ENCODE results near the gene STRBP. TPM values are rescaled to one million over a fixed set of nuclear protein-coding genes. Genes with fewer than 3 reads are reported as not detected.

Gene STRBP
- total RNA-seq, 1 experiment from 2014 or later: 18.4 TPM

DNA sequence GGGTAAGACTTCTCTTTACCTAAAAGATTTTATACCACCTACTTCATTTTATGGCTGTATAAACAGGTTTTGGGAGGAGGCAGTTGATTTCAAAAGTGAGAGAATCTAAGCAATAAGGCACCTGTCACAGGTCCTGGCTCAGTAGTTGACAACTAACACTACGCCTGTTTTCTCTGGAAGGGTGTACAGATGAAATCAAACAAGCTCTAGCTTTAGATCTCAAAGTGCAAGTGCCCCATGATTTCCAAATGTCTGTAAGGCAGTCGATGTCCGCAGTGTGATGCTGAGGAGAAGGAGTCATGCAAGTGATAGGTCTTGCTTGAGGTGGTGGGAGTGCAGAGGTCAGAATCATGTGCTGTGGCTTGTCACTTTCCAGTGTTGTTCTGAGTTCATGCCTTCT is 168.8 kb downstream of the STRBP start:
- no peak for DNase-seq (ENCODE audit: low spot score)

DNA sequence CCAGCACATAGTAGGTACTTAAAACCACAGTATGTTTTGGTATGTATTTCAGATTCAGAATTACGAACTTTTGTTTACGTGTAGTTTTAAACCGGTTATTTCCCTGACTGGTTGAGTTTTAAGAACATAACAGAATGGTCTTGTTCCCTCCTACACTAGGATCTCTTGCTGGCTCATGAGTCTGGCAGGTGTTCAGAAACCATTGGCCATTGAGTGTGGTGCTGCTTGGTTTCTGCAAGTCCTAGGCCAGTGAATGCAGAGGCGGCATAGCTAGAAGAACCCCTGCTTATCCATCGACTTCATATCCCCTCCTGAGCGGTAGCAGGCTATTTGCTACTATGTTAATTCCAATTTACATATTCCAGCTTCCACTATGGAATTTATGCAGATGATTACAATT is 169.3 kb downstream of the STRBP start:
- no peak for DNase-seq (ENCODE audit: low spot score)

DNA sequence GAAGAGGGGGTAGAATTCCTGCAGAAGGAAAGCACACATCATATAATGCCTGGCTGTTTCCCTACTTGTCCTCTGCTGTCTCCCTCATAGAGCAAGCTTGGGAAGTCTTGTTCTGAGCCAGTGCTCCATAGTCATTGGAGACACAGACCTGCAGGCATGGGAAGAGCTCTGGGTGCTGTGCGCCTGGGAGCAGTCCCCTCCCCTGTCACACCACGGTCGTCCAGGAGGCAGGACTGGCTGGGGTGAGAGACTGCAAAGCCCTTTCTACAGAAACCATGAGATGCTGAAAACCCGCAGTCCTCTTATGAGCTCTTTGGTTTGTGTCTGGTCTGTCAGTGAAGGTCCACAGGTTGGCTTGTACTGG is 170.3 kb downstream of the STRBP start:
- no peak for DNase-seq (ENCODE audit: low spot score)

DNA sequence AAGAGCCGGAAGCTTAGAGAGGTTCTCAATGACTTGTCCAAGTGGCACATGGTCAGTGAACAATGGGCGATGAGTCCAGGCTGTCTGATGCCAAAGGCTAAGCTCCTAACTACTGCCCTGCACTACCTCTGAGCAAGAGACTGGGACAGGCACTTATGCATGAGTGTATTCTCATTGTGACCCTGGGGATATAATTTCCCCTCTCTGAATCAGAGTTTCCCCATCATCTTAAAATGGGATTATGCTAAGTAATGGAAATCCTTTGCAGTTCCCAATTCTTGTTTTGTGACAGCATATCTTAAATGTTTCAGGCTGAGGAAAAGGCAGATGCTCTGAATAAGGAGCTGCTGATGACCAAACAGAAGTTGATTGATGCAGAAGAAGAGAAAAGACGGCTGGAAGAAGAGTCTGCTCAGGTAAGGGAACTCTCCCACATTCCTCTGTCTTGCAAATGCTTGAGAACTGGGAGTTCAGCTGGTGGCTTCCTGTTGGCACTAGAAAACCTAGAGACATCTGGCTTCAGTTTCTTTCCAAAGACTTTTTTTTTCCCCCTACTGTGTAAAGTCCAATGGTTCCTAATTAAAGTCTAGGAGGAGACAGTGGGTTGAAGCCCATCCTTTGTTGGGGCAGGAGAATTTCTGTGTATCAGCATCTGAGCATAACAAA is 170.8 kb downstream of the STRBP start:
- DNase-seq (ENCODE audit: low spot score): no peak

DNA sequence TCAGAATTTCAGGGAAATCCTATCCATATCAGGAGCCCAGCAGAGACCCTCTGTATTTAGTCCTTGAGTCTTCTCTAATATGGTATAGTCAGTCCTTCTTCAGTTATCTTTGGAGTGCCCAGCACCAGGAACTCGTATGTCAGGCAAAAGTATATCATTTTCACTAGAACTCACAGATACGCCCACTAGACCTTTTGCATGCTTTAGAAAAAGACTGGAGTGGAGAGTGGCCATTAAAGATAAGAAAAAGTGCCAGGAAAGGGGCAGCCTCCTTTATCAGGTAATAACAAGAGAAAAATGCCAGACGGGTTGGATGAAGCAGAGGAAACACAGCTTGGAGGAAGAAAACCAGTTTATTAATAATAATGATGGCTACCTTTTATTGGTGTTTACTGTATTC is 171.4 kb downstream of the STRBP start:
- DNase-seq (ENCODE audit: low spot score): no peak

DNA sequence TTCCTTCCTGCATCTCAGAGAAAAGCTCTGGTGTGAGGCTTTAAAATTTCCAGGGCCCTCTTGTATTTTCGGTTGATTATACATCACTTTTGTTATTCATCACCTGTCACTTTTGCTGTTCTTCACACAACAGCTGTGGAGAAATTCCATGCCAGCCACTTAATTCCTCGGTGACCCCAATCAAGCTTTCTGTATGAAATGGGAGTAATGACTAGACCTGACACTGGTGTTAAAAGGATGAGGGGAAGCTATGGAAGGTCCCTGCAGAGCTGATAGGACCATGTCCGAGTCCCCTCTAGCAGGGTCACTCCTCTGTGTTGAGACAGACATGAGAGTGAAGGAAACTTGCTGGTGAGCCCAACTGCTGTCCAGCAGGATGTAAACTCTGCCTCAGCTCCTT is 175.2 kb downstream of the STRBP start:
- DNase-seq (ENCODE audit: low spot score): no peak

DNA sequence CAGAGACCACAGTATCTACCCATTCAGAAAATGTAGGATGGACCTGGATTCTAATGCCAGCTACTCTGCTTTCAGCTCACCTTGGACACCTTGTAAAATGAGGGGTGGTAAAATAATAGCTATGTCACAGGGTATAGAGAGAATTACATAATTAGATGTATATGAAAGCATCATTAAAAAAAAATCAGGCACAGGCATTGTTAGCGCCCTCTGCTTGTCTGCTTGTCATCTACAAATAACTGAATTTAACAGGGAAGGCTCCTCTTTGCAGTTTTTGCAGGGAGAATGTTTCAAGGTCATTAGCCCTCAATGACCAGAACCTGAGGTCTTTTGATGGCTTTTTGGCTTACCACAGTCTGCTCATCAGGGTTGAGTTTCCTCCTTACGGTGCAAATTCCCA is 176.9 kb downstream of the STRBP start:
- DNase-seq (ENCODE audit: low spot score): no peak

DNA sequence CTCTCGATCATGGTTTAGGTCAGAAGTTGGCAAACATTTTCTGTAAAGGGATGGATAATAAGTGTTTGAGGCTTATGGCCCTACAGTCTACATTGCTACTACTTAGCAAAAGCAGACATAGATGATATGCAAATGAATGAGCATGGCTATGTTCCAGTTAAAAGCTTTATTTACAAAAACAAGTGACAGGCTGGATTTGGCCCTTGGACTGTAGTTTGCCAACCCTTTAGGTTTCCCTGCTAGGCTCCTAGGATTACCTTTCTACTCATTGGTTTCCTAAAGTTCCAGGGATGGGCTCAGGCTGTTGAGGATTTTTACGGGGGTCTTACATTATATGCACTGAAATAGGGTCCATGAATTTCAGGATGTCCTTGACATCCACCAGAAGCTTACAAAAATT is 177.4 kb downstream of the STRBP start:
- DNase-seq (ENCODE audit: low spot score): no peak

DNA sequence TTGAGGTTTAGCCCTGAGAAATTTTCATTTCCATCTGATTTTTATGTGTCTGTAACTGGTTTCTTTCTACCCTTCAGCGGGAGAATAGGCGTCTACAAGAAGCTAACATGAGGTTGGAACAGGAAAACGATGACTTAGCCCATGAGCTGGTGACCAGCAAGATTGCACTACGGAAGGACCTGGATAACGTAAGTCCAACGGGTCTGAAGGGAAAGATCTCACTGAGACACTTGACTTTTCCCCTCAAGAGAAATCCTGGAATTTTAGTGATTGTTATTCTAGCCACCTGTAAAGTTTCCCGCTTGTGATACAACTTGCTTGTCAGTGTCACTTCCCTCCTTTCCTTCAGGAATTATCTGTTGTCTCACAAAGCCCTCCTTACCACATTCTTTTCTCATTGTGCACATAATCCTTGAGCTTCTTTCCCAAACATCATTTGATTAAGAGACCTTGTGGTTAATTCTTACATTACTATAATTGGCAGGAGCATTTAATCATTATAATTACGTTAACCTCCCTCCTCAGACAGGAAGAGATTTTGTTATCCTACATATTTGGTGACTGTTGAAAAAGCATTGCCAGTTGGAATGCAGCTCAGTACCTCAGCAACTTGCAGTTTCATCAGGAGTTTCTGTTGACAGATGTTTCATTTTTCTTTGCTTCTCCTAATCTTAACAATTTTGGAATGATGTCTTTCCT is 178.0 kb downstream of the STRBP start:
- no peak for DNase-seq (ENCODE audit: low spot score)

DNA sequence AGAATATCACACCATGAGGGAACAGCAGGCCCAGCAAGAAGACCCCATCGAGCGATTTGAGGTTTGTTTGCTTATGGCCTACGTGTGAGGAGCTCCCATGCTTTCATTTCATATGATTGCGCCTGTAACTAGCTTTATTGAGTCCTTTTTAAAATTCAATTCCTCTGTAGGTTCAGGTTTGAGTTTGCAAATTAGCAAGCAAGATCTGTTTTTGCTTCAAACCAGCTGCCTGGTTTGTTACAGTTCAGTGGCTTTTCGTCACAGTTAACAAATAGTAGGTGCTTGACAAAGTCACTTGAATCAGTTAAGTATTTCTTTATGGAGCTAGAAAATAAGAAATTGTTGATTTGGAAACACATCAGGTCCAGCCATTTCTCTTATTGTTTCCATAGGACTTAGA is 178.6 kb downstream of the STRBP start:
- DNase-seq (ENCODE audit: low spot score): no peak

DNA sequence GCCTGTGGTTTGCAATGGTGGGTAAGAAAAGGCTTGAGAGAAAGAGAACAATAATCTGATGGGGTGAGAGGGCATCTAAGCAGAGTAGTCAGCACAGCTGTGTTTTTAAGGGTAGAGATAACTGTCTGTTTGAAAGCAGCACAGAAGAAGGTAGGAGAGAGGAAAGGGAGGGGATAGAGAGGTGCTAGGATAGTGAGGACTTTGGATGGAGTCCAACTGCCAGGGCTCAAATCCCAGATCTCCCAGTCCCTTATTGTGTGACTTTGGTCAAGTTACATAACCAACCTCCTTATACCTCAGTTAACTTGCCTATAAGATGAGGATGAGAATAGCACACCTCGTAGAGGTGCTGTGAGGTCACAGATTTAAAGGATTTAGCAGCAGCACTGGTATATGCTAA is 179.3 kb downstream of the STRBP start:
- DNase-seq (ENCODE audit: low spot score): no peak

DNA sequence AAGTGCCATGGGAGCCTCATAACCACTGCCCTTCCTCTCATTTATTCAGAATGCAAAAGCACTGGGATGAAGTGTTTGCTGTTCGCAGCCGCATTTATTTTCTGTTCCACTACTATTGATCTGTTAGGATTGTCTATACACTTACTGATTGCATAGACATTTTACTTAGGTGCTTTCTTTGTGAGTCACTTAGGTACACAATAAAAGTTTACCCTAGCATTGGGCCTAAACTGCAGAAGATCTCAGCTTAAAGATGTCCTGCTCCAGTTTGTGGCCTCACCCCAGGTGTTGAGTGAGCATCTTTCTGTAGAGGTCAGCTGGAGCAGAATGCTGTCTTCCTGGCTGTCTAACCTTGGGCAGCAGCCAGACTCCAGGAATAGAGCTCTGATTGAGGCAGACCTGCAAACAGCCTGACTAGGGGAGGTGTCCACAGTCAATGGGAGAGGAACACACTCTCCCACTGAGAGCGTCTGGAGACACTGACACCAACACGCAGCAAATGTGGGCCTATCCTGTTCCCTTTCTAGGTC is 181.0 kb downstream of the STRBP start:
- no peak for DNase-seq (ENCODE audit: low spot score)

DNA sequence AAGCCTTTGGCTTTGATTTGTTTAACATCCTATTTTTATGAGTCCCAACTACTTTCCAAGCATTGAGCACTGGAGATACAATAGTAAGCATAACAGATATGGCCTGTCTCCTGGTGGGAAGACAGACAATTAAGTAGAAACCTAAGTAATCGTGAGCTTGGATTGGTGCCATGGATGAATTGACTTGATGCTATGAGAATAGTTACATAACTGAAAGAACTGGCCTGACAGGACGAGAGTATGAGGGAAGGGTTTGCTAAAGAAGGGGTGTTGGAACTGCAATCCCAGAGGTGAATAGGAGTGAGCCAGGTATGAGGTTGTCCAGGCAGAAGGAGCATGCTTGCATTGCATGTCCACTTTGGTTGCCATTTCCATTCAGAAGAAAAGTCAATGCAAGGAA is 182.5 kb downstream of the STRBP start:
- DNase-seq (ENCODE audit: low spot score): no peak

DNA sequence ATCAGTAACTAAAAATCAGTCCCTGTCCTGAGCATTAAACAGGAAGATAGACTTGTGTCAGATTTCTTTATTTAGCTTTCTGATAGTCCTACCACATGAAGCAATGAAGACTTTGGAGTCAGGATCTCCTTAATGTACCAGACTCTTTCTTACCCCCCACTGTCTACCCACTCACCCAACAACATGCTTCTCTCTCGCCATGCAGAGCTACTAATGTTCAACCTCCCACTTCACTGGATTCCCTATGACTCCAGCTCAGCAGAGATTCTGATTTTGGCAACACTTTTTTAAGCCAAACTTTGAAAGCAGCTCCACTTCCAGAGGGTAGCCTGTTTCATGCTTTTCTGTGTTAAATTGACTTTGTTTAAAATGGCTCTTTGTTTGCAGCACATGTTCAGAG is 184.1 kb downstream of the STRBP start:
- no peak for DNase-seq (ENCODE audit: low spot score)

DNA sequence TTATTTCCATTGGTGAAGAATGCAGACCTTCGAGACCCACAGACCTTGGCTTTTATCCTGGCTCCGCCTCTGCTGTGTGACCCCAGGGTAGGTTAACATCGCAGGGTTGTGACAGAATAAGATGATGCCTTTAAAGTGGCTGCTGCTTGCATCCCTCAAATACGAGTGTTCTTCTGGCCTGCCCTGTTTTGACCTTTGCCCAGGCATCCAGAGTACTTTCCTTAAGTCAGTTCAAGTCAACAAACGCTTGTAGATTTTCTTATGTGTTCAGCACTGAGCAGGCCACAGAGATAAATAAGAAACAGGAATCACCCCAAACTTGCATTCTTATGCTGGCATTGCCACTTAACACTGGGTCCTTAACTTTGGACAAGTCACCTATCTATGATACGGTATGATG is 184.7 kb downstream of the STRBP start:
- DNase-seq (ENCODE audit: low spot score): no peak

DNA sequence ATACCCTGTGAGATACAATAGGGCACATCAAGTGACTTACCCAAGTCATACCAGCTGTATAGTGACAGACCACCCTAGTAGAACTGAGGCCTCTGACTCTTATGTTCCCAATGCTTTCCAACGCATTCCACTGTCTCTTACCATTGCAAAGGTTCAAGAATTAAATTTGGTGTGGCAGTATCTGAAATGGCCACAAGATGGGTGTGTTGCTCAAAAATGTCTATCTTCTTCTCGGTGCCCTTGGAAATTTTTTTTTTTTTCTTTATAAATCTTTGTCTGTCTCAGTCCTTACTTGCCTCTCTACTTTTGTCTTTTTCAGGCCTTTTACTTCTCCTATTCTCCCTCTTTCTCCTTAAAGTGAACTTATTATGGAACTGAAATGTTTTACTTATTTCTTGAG is 186.6 kb downstream of the STRBP start:
- DNase-seq (ENCODE audit: low spot score): peak; percentile 34

DNA sequence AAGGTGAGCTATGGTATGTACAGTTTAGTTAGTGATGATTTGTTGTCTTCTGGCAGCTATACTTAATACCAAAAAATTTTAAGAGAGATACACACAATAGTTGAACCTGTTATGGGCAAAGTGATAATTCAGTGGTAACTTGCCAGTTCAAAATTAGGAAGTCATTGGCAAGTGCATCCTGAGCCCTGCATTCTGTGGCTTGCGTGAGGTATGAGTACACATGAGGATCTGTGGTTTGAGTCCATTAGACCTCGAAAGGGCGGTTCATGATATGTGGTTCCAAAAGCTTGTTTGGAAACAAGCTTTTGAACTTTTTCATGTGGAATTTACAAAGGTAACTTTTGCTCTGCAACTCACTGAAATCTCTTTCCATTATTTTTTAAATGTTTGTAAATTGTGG is 187.9 kb downstream of the STRBP start:
- no peak for DNase-seq (ENCODE audit: low spot score)

DNA sequence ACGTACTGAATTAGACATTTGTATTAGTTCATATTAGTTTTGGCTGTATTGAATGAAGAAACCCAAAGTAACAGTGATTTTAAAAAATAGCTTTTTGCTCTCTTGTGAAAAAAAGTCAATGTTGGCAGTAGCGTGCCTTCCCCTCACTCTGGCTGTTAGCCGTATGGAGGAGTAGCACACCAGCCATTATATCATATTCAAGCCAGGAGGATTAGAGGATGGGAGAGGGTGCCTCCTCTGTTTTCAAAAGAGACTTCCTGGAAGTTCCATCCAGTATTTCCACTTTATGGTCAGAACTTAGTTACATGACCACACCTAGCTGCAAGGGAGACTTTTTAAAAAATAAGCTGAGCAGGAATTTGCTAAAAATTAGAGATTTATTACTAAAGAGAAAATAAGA is 193.8 kb downstream of the STRBP start:
- no peak for DNase-seq (ENCODE audit: low spot score)

DNA sequence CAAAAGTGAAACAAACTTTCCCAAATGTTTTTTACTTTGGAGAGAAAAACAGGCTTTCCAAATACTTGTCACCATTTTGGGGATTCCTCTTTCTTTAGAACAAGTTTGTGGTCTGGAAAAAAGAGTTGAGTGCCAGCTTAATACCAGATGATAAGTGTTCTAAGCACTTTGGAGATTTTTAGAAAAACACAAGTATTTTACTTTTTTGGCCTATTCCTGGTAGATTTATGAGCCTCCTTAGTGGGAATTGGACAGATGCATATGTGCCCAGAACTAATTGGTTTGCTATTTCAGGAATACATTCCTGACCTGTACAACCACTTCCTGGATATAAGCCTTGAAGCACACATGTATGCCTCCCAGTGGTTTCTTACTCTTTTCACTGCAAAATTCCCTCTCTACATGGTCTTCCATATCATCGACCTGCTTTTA is 194.4 kb downstream of the STRBP start:
- no peak for DNase-seq (ENCODE audit: low spot score)

DNA sequence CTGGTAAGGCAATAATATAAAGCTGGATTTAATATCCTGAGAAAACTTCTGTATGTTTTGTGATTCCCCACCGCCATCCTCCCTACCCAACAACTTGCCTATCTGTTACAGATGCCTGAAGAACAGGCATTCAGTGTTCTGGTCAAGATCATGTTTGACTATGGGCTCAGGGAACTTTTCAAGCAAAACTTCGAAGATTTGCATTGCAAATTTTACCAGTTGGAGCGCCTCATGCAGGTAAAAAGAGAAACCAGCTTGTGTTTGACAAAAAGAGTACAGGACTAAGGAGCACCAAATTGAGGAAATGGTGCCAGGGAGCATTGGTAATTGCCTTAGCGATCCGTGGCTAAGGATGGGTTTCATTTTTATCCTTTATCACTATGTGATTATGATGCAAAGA is 194.9 kb downstream of the STRBP start:
- DNase-seq (ENCODE audit: low spot score): no peak

DNA sequence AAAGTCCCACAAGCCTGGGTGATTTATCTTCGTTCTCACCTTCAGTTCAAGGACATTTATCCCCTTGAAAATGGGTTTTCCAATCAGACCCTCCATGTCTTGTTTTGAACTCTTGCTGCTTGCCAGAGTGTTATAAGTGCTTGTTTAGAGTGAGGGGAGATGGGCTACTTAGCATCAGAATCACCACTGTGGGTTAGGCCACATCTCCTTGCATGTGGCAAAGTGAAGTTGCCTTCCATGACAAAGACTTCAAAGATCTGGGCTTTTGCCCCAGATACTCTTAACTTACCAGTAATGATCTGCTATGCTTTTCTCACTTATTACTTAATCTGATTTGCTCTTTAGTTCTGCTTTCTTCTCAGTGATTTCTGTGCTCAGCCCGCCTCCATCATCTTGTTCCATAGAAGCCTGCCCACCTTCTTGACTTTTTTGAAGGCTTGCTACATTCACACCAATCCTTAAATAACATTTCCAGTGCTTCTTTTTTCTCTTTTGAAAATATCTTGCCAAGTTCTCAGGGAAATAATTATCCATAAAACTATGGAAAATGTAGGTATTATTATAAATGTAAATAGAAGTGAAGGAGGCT is 195.9 kb downstream of the STRBP start:
- DNase-seq (ENCODE audit: low spot score): no peak
